Glutamatergic neuron (in vitro differentiated cells): Measurements from ENCODE around the gene ADARB1. TPM values are rescaled to one million over a fixed set of nuclear protein-coding genes. Genes with fewer than 3 reads are reported as not detected.
A peak's percentile ranks its signal among the peaks of the same experiment; 100 is the strongest.

Experiments used
- DNase-seq: peaks from one replicate; pipeline ENCODE4 v3.0.0; 2022
- H3K27ac Mint-ChIP-seq: one replicate; pipeline ENCODE4 v1.8.0; 2020; ENCODE audit warnings: mild to moderate bottlenecking, mixed read lengths, inconsistent platforms; ENCODE audit not compliant: unreplicated experiment
- H3K27me3 Mint-ChIP-seq: one replicate; pipeline ENCODE4 v1.8.0; 2020; ENCODE audit warnings: mild to moderate bottlenecking, moderate library complexity, mixed read lengths, inconsistent platforms; ENCODE audit not compliant: unreplicated experiment
- H3K36me3 Mint-ChIP-seq: one replicate; pipeline ENCODE4 v1.8.0; 2020; ENCODE audit warnings: mild to moderate bottlenecking, mixed read lengths, inconsistent platforms; ENCODE audit not compliant: unreplicated experiment
- H3K4me1 Mint-ChIP-seq: one replicate; pipeline ENCODE4 v1.8.0; 2020; ENCODE audit warnings: mild to moderate bottlenecking, low read depth, mixed read lengths, inconsistent platforms; ENCODE audit not compliant: unreplicated experiment
- H3K4me3 Mint-ChIP-seq: one replicate; pipeline ENCODE4 v1.8.0; 2020; ENCODE audit warnings: mild to moderate bottlenecking, mixed read lengths, inconsistent platforms; ENCODE audit not compliant: unreplicated experiment
- H3K9me3 Mint-ChIP-seq: one replicate; pipeline ENCODE4 v1.8.0; 2020; ENCODE audit warnings: mild to moderate bottlenecking, moderate library complexity, mixed read lengths, inconsistent platforms; ENCODE audit not compliant: unreplicated experiment
- CTCF ChIP-seq: fragments of 200-600 bp; sonication (generic); IDR thresholded peaks from one replicate; pipeline ENCODE4 v1.5.0; 2021; ENCODE audit not compliant: partially characterized antibody, unreplicated experiment
- total RNA-seq: library from RNA; stranded (reverse); fragmentation: NEBNext Ultra II Directional; extraction: Animal tissue kit (Norgen Biotek cat#: 25700); gene quantifications from one replicate; pipeline ENCODE4 v1.2.1, GENCODE V29; 2021; ENCODE audit not compliant: unreplicated experiment

The ADARB1 gene
- total RNA-seq, 1 donor from 2014 or later: 49.2 TPM

GRCh38 chr21:45032332-45032731, 42.0 kb upstream of the ADARB1 start:
- no peak for TF ChIP-seq CTCF
- no peak for DNase-seq
- no peak overlapping the region for H3K27ac Mint-ChIP-seq
- no peaks in the 10 kb centered on the region for H3K27me3 Mint-ChIP-seq
- H3K36me3 Mint-ChIP-seq: peaks cover 14% of the 10 kb centered on the region
- peaks cover 10% of the 10 kb centered on the region for H3K9me3 Mint-ChIP-seq
- peaks cover 18% of the 10 kb centered on the region for H3K4me1 Mint-ChIP-seq
- H3K4me3 Mint-ChIP-seq: no peak overlapping the region

- TF ChIP-seq CTCF: no peak
- H3K4me1 Mint-ChIP-seq: peaks cover 18% of the 10 kb centered on the region
- peaks cover 15% of the 10 kb centered on the region for H3K36me3 Mint-ChIP-seq
- no peaks in the 10 kb centered on the region for H3K27me3 Mint-ChIP-seq
- H3K4me3 Mint-ChIP-seq: no peak overlapping the region
- no peak overlapping the region for H3K27ac Mint-ChIP-seq
- DNase-seq: no peak
- H3K9me3 Mint-ChIP-seq: peaks cover 10% of the 10 kb centered on the region
These were observed 41.2 kb upstream of the ADARB1 start for GRCh38 chr21:45032977-45033710.

GRCh38 chr21:45033791-45034555, 40.4 kb upstream of the ADARB1 start:
- H3K27ac Mint-ChIP-seq: peak overlapping the region; percentile 36
- peaks cover 10% of the 10 kb centered on the region for H3K9me3 Mint-ChIP-seq
- peaks cover 18% of the 10 kb centered on the region for H3K4me1 Mint-ChIP-seq
- no peak for TF ChIP-seq CTCF
- peaks cover 15% of the 10 kb centered on the region for H3K36me3 Mint-ChIP-seq
- H3K27me3 Mint-ChIP-seq: no peaks in the 10 kb centered on the region
- DNase-seq: no peak
- no peak overlapping the region for H3K4me3 Mint-ChIP-seq

GRCh38 chr21:45034556-45035476, 39.6 kb upstream of the ADARB1 start:
- peaks cover 12% of the 10 kb centered on the region for H3K4me1 Mint-ChIP-seq
- H3K4me3 Mint-ChIP-seq: no peak overlapping the region
- TF ChIP-seq CTCF: no peak
- DNase-seq: no peak
- H3K27me3 Mint-ChIP-seq: no peaks in the 10 kb centered on the region
- no peak overlapping the region for H3K27ac Mint-ChIP-seq
- H3K9me3 Mint-ChIP-seq: peaks cover 10% of the 10 kb centered on the region
- peaks cover 15% of the 10 kb centered on the region for H3K36me3 Mint-ChIP-seq
